Fibroblast of skin of right biceps (primary cell): ENCODE measurements around the gene MPV17L.
"Not testable (repeated sequence)": the region's sequence is repeated elsewhere in the genome, so short reads cannot be mapped to it uniquely, and the experiment has no call there.

Experiments used
- DNase-seq: peaks from one replicate; pipeline ENCODE4 v3.0.0-alpha.2; 2013

Gene MPV17L

GRCh38 chr16:15415511-15415985 lies 20.0 kb downstream of the MPV17L start:
- DNase-seq, result peak; percentile 51

DNA sequence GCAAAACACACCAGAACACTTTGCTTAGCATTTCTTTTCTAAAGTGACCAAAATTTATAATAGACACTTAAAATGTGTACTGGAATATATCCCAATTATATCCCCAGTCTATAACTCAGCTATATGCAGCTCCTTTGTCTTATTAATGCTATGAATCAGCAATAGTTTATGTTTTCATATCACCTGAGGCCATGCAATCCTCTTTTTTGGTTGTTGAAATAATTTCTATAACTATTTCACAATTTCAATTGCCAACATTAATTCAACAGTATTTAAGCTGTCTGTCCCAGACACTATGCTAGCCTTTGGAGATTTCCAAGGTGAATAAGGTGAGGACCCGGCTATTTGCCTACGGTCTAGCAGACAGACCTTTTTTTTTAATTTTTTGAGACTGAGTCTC lies 21.6 kb downstream of the MPV17L start:
- DNase-seq, result no peak

DNA sequence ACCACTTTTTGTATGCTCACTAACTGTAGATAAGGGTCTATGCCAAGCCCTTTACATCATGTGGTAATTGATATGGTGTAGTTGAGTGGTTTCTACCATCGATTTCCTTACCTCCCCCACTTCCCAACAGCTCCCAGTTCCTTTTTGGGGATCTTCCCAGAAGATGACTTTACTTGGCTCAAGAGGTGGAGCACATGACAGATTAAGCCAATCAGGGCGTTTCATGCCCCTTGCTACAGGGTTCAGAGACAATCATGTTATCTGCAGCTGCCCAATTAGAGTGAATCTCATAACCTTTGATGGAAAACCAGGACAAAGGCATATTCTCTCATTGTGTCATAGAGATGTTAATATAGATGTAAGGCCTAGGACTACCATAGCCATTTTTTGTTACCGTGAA lies 22.7 kb downstream of the MPV17L start:
- DNase-seq, result no peak

DNA sequence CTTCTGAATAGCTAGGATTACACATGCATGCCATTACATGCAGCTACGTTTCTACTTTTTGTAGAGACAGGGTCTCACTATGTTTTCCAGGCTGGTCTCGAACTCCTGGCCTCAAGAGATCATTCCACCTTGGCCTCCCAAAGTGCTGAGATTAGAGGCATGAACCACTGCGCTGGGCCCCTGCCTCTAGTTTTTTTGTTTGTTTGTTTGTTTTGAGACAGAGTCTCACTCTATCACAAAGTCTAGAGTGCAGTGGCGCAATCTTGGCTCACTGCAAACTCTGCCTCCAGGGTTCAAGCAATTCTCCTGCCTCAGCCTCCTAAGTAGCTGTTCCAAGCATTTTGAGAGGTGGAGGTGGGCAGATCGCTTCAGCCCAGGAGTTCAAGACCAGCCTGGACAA lies 26.1 kb downstream of the MPV17L start:
- DNase-seq, result not testable (repeated sequence)

GRCh38 chr16:15422222-15422621 lies 26.7 kb downstream of the MPV17L start:
- DNase-seq, result no peak

DNA sequence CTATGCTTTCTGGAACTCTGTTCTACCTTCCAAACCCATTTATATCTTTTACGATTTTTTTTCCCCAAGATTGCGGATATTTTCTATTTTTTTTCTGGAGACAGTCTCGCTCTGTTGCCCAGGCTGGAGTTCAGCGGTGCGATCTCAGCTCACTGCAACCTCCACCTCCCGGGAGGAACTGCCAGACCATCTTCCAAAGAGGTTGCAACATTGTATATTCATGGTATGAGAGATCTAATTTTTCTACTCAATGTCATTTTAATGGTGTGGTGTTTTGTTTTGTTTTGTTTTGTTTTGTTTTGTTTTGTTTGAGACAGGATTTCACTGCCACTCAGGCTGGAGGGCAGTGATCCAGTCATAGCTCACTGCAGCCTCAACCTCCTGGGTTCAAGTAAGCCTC lies 30.3 kb downstream of the MPV17L start:
- DNase-seq, result no peak

DNA sequence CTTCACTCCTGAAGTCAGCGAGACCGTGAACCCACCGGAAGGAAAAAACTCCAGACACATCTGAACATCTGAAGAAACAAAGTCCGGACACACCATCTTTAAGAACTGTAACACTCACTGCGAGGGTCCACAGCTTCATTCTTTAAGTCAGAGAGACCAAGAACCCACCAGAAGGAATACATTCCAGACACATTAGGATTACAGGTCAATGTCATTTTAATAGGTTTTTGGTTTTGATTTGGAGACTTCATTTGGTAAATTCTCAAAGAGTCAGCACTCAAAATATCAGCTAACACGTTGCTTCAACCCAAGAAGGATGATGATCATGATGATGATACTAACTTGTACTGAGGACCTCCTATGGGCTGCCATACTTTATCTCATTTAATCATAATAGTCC lies 31.2 kb downstream of the MPV17L start:
- DNase-seq, result no peak

DNA sequence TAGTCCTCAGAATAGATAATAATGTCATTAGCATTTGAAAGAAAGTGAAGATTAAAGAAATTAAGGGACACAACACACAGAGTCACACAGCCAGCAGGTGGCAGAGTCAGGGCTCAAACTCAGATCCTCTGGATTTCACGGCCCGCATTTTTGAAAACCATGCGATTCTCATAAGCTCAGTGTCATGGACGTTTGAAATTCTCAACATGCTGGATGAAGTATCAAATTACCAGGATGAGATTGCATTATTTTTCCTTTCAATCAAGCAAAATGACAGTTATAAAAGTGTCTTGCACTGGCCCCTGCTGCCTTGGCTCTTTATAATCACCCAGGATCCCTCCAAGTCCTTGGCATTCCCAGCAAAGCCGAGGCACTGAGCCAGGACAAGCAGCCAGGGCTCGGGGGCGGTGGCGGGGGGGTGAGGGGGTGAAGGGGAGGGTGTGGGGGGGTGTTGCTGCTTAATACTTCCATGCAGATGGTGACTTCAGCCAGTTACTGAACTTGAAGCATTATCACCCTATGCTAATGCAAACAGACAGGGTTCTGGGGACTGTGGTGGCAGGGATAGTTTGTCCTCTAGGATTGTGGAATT lies 32.2 kb downstream of the MPV17L start:
- DNase-seq, result peak; percentile 89

DNA sequence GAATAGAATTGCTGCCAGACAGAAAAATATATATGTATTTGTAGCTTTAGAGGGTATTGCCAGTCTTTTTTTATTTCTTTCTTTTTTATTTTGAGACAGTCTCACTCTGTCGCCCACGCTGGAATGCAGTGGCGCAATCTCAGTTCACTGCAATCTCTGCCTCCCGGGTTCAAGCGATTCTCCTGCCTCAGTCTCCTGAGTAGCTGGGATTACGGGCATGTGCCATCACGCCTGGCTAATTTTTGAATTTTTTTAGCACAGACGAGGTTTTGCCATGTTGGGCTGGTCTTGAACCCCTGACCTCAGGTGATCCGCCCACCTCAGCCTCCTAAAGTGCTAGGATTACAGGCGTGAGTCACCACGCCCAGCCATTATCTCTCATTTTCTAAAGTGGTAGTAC lies 35.3 kb downstream of the MPV17L start:
- not testable (repeated sequence) for DNase-seq

DNA sequence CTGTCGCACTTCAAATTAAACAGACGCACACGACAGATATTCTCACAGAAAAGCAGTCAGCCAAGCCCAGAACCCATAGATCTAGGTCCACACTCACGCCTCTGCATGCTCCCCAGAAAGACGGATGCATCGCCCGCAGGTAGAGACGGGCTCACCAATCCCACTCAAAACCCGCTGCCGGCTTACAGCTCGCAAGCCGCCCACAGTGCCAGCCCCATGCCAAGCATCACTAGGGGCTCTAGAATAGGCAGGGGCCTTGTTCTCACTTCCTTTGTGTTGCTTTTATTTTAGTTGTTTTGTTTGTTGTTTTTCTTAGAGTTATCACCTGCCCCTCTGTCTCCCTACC lies 38.5 kb downstream of the MPV17L start:
- DNase-seq, result no peak

- DNase-seq, result peak; percentile 84
Measured at GRCh38 chr16:15434425-15435215, 39.1 kb downstream of the MPV17L start, which contains the start of gene BMERB1. BMERB1 (plus strand) TSS chr16:15434588; CDS start chr16:15434654, 66 bp downstream.

DNA sequence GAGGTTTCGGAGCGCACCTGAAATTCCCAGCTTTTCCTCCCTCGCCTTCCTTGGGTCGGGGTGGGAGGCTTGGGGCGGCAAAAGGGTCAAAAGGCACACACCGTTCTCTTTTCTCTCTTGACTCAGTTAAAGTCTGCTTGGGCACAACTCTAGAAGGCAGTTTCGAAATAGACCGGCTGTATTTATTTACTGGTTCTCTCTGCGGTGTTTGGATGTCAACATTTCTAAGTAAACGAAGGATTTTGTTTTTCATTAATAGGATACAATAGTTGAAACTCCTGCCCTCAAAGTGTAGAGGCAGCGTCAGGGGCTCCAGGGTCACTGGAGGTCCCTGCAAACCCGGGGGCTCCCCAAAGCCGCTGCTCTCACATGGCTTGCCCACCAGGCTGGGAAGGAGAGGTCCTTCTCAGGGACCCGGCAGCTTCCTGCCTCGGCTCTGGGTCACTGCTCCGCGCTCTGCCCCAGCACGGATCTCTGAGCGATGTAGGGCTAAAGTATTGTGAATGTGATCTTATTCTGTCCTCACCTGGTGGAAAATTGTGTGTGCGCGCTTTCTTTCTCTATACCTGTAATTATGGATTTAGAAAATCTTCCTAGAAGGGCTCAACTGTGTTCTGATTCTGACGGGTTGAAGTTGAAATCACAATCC lies 39.8 kb downstream of the MPV17L start:
- DNase-seq, result no peak

DNA sequence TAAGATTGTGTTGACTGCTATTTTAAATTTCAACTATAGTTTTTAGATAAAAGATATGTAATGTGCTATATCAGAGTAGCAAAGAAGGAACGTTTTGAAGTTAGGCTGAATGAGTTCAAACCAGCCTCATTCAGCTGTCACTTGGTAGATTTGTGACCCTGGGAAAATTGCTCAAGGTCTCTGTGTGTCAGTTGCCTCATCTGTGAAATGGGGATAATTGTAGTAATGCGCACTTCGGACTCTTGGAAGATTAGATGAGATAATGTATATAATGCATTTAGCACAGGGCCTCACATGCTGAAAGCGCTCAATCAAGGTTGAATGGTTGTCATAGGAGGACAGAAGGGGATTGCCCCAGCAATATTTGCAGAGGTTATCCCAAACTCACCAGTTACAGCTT lies 43.5 kb downstream of the MPV17L start:
- DNase-seq, result no peak

GRCh38 chr16:15439521-15439920 lies 44.0 kb downstream of the MPV17L start:
- DNase-seq, result no peak

DNA sequence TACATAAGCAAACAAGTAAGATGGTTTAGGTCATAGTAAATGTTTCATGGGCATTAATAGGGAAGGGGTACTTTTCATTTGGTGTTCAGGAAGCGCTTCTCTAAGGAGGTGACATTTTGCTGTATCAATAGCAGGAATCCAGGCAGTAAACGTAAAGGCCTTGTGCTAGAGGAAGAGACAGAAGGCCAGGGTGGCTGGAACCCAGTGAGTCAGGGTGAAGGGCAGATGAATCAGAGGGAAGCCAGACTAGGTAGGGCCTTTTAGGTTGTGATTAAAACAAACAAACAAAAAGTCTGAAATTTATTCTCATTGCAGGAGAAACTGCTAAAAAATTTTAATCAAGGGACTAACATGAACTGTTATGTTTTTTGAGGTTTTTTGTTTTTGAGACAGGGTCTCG lies 45.3 kb downstream of the MPV17L start:
- DNase-seq, result peak; percentile 76

DNA sequence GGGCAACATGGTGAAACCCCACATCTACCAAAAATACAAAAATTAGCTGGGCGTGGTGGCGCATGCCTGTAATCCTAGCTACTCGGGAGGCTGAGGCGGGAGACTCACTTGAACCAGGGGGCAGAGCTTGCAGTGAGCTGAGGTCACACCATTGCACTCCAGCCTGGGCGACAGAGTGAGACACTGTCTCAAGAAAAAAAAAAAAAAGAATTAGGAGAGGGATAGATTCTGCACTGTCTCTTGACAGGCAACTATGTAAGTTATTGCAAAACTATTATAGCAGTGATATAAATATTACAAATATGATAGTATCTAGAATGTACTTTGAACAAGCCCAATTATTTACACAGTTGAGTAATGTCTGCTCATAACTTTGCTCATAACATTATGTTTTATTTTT lies 46.6 kb downstream of the MPV17L start:
- not testable (repeated sequence) for DNase-seq

- DNase-seq, result no peak
Measured at GRCh38 chr16:15443753-15444152, 48.2 kb downstream of the MPV17L start.

- DNase-seq, result no peak
Measured at GRCh38 chr16:15444264-15444663, 48.7 kb downstream of the MPV17L start.

DNA sequence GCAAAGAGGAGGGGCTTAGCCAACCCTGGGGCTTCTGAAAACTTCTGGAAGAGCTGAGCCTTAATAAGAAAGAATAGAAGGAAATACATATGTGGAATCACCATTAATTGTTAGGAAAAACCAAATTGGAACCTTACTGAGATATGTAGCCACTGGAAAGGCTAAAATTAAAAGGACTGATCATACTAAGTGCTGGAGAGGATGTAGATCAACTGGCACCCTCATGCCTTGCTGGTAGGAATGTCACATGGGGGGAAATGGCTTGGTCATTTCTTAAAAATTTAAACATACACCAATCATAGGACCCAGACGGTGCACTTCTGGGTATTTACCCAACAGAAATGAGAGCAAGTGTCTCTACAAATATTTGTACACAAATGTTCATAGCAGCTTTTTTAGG lies 49.9 kb downstream of the MPV17L start:
- no peak for DNase-seq

- DNase-seq, result no peak
Measured at GRCh38 chr16:15446901-15447300, 51.3 kb downstream of the MPV17L start.

DNA sequence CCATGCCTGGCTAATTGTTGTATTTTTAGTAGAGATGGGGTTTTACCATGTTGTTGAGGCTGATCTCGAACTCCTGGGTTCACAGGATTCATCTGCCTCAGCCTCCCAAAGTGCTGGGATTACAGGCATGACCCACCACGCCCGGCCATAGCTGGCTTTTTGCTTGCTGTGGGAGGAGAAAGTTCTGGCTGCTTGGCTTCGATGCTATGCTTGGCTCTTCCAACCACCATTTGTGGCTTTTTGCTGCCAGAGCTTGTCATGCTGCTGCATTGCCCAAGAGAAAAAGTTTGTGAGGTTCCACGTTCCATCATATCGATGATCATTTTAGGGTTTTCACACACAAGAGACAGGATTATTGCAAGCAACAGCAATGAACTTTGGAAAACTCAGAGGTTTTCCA lies 55.1 kb downstream of the MPV17L start:
- no peak for DNase-seq

DNA sequence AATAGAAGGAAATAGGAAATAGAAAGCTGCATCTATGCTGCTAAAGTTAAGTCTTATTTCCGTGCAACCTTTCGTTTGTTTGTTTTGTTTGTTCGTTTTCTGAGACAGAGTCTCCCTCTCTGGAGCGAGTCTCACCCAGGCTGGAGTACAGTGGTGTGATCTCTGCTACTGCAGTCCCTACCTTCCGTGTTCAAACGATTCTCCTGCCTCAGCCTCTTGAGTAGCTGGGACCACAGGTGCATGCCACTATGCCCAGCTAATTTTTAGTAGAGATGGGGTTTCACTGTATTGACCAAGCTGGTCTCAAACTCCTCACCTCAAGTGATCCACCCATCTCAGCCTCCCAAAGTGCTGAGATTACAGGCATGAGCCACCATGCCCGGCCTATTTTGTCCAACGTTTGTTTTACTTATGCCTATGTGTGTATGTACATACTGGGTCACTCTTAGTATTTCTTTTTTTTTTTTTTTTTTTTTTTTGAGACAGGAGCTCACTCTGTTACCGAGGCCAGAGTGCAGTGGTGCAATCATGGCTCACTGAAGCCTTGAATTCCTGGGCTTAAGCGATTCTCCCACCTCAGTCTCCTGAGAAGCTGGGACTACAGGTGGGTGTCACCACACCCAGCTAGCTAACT lies 55.7 kb downstream of the MPV17L start:
- no peak for DNase-seq

DNA sequence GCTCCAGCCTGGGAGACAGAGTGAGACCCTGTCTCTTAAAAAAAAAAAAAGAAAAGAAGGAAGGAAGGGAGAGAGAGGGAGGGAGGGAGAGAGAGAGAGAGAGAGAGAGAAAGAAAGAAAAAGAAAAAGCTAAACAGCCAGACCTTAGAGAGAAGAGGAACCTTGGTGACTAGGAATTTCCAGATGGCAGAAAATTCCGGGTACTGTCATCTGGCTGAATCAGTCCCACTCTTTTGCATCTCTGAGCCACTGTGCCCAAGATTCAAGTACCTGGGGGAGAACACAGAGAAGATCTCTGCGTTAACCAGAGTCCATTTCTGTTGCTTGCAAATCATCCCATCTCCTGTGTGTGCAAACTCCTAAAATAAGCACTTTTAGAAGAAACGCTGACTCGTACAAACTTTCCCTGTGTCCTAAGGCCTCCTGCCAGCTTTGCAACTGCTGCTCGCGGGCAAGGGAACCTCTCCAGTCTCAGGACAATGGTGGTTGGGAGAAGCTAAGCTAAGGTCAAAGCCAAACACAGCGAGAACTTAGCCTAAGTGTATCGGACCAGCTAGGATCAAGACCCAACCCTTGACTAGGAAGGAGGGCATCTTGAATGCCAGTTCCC lies 56.8 kb downstream of the MPV17L start:
- DNase-seq, result no peak
